ENCODE results near the gene PI16.
"Not testable (repeated sequence)": the region's sequence is repeated elsewhere in the genome, so short reads cannot be mapped to it uniquely, and the experiment has no call there.

The PI16 gene

DNA sequence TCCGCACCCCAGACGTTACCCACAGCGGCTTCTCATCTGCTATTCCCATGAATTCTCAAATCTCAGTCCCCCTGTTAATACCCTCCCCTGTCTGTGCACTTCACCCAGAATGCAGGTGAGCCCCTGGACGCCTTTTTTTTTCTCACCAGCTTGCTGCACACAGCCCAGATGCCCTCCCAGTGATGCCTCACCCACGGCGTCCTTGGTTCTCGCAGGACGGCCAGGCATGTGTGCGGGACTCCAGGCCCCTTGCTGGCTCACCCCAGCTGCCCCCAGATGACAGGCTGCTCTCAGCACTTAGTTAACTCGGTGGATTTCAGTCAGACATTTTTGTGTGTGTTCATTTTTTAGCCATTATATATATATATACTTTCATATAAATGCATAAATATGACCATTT lies 25.4 kb upstream of the PI16 start:
- no peak for DNase-seq

- DNase-seq, result no peak
Measured at GRCh38 chr6:36929607-36930006, 24.9 kb upstream of the PI16 start.

DNA sequence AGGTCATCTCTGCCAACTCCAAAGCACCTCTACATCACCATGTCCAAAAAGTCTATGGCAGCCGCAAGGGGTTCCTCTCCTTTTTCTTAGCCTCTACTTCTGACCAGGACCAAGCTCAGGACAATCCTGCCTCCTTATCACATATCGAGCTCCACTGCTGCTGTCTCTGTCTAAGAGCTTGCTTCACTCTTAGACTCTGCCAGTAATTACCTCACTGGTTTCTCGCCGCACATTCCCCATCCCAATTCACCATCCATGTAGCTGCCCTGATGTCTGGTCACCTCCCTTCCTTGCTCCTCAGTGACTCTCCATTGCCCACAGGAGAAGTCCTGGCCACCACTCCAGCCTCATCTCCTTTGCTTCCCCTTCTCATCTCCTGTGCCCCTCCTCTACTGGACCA lies 24.1 kb upstream of the PI16 start:
- no peak for DNase-seq

DNA sequence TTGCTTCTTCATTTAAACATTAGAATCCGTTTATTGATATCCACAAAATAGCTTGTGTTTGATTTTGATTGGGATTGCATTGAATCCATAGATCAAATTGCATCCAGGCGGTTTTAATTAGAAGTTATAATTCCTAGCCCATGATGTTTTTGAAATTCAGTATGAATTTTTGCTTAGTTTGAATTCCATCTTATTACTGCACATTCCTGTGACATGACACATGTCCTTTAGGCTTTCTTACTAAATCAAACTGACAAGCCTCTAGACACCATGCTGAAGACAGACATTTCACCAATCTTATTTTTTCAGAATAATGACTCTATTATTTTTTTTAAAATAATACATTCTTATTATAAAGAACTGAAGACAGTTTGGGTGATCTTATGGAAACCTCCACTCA lies 21.4 kb upstream of the PI16 start:
- DNase-seq, result no peak

- no peak for DNase-seq
Measured at GRCh38 chr6:36933519-36933918, 21.0 kb upstream of the PI16 start.

DNA sequence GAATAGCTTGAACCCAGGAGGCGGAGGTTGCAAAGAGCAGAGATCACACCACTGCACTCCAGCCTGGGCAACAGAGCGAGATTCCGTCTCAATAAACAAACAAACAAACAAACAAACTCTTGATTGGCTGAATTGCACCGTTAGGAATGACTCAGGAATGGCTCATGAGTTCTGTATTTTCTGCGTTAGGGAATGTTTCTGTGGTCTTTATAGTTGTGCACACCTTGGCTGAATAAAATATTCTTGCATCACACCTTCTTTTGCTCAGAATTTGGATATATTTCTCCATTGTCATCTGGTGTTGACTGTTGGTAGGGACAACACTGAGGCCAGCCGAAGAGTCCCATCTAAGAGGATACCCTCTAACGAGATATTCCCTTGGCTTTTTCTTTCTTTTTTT lies 19.6 kb upstream of the PI16 start:
- DNase-seq, result no peak

DNA sequence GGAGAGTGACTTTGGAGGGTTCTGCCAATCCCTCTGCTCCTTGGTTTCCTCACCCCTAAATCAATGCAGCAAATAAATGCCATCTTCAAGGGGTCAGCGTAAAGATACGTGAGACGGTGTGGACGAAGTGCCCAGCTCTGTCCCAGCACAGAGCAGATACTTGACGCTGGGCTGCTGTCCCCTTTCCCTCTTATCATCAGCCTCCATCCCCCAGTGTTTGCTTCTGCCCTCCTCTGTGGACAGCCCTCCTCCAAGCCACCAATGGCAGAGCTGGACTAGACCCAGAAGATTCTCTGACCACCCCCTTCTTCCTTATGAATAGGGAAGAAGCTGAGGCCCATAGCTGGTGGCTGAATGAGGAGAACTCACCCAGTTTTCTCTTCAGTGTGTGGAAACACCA lies 17.7 kb upstream of the PI16 start:
- DNase-seq, result no peak

DNA sequence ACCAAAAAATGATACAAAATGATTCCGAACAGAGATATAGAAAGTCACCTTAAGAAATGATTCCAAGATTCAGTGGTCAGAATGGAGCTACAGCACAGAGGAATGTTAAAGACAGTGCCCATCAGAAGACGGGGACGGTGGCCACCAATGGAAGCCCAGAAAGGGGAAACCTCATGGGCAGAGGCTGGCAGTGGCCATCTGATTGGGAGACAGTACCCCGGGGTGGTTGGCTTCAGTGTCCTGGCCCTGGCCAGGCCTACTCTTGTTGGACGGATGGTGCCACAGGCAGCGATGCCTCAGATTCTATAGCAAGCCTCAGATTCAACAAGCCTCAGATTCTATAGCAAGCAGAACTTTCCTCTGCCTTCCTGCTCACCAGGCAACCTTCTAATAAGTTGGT lies 16.6 kb upstream of the PI16 start:
- no peak for DNase-seq

GRCh38 chr6:36938536-36938935 lies 16.0 kb upstream of the PI16 start:
- no peak for DNase-seq

DNA sequence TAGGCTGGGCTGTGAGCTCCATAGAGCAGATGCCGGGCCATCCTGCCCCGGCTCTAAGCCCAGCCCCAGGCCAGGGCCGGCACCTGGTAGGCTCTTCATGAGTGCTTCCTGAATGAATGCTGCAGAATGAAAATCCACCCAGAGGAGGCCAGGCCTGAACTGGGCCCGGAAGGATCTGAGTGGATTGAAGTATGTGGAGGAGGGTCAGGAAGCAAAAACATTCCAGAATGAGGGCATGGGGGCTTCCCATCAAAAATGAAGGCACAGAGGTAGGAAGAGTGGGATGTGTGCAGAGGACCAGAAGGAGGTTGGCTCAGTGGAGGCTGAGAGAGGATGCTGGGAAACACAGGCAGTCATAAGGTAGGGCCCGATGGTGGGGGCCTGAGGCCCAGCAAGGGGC lies 15.5 kb upstream of the PI16 start:
- not testable (repeated sequence) for DNase-seq

DNA sequence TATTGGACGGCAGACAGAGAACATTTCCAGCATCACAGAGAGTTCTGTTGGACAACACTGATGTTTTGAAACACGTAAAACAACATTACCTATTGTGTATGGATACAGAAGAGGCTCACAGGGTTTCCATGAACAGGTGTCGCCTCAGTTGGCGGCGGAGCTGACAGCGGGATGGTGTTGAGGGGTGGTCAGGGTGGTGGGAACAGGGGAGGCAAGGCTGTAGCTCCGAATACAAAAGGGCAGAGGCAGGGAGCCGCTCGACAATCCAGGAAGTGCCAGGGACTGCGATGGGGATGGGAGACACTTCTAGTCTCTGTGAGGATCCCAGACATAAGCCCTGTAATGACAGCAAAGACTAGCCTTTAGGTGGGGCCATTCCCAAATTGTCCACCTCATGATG lies 14.5 kb upstream of the PI16 start:
- no peak for DNase-seq

- DNase-seq, result not testable (repeated sequence)
Measured at GRCh38 chr6:36941561-36941960, 13.0 kb upstream of the PI16 start.

DNA sequence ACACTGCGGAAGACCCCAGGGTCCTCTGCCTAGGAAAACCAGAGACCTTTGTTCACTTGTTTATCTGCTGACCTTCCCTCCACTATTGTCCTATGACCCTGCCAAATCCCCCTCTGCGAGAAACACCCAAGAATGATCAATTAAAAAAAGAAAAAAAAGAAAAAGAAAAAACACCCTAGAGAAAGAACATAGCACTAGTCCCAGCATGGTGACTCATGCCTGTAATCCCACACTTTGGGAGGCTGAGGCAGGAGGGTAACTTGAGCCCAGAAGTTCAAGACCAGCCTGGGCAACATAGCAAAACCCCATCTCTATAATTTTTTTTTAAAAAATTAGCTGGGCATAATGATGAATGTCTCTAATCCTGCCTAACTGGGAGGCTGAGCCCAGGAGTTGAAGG lies 12.2 kb upstream of the PI16 start:
- not testable (repeated sequence) for DNase-seq

DNA sequence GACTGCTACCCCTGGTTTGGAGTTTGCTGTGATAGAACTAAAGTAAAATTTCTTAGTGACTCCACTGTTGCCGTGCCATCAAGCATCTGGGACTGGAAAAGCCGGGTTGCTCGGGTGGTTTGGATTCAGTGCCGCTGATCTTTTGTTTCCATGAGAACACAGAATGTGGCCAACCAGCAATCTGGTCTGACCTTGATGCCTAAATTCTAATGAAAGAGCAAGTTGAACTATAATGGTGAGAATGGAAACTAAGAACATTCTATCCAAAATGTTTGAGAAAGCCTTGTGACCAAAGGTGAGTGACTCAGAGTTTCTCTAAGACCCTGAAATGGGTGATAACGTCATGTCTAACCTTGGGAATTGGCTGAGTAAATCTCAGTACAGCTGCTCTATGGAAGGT lies 9.9 kb upstream of the PI16 start:
- no peak for DNase-seq

DNA sequence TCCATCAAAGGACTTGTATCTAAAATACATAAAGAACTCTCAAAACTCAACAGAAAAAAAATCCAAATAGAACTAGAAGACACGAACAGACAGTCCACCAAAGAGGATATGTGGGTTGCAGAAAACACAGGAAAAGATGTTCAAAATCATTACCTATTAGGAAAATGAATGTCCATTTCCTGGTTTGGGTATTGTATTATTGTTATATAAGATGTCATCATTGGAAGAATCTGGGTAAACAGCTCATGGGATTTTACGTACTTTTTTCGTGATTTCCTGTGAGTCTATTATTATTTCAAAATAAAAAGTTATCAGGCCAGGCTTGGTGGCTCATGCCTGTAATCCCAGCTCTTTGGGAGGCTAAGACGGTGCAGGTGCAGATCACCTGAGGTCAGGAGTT lies 9.2 kb upstream of the PI16 start:
- no peak for DNase-seq

- no peak for DNase-seq
Measured at GRCh38 chr6:36946526-36946925, 8.0 kb upstream of the PI16 start.

GRCh38 chr6:36947570-36948351 lies 6.8 kb upstream of the PI16 start:
- DNase-seq, result no peak

GRCh38 chr6:36949076-36949475 lies 5.5 kb upstream of the PI16 start:
- DNase-seq, result not testable (repeated sequence)

DNA sequence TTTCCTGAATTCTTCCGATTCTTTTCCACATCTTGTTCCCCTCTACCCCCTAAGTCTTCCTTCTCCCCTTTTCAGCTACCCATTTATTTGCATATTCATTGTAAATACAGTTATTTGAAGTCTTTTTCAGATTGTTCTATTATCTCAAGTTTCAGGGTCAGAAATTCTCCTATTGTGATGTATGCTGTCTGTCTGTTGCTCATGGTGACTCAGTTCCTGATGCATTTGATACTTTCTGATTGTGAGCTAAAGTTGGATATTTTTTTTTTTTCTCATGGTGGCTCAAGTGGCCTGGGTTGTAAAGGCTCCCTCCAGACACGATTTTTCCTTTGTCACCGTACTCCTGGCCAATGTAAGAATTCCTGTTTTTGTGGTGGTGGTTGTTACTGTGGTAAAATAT lies 4.9 kb upstream of the PI16 start:
- DNase-seq, result no peak

GRCh38 chr6:36953931-36954261 lies 642 bp upstream of the PI16 start:
- DNase-seq, result no peak

GRCh38 chr6:36955136-36955535 lies 598 bp downstream of the PI16 start:
- no peak for DNase-seq

DNA sequence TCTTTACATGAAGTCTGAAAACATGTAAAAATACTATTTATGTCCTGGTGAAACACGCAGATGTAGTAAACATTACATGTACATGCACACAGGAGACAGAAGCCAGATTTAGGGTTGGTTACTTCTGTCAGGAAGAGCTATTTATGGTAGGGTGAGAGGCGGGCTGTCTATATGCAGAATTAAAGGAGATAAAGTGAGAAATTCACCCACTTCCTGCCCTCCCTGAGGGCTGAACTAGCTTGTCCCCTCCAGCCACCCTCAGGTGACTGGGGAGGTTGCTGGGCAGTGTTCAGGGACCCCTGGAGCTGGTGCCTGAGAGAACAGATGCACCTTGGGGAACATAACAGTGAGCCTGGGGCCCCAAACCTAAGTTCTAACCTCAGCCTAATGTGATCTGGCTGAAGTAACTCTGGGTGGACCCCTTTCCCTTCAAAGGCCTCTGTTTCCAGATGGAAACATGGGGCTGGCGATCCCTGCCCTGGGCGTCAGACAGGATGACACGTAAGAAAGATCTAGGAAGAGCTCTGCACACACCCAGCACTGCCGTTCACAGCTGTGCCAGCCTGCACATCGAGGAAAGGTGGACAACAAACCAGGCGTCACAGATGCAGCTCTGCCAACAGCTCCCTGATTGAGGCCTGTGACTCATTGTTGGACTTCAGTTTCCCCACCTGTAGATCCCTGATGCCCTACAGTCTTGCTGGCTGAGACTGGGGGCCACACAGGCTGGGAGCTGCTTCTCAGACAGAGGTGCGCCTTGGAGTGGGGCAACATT lies 1.3 kb downstream of the PI16 start:
- no peak for DNase-seq

GRCh38 chr6:36956446-36956820 lies 1.9 kb downstream of the PI16 start:
- DNase-seq, result no peak

DNA sequence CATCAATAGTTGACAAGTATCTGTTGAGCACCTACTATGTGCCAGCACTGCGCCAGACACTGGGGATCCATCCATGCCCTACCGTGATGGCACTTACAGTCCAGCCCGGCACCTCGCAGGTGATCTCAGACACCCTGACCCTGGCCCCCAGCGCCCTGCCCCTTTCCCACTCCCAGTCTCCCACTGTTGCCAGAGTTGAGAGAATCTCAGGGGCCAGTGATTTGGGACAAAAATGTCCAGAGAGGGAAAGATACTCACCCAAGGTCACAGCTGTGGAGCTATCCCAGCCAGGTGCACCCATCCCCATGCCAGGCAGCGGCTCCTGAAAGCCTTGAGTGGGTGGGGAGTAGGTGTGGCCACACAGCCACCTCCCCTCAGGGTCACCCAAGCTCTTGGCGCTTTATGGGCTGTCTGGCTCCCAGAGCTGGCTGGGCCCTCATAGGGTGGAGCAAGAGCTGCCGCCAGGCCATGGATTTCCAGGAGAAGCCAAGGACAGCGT lies 3.3 kb downstream of the PI16 start:
- no peak for DNase-seq

All from right kidney (tissue), 1 donor.